Type B pancreatic cell (in vitro differentiated cells): ENCODE data around the gene PNLIPRP2. TPM values are rescaled to one million over a fixed set of nuclear protein-coding genes. Genes with fewer than 3 reads are reported as not detected.

Experiments
- DNase-seq: peaks from one replicate; pipeline ENCODE4 v3.0.0; 2021; ENCODE audit warnings: mixed read lengths; ENCODE audit not compliant: unreplicated experiment; ENCODE audit errors: extremely low spot score
- H3K27ac Mint-ChIP-seq: 2 replicates; pipeline ENCODE4 v1.8.0; 2021; ENCODE audit warnings: mild to moderate bottlenecking, mixed read lengths
- H3K27me3 Mint-ChIP-seq: 2 replicates; pipeline ENCODE4 v1.8.0; 2021; ENCODE audit warnings: mixed read lengths
- H3K36me3 Mint-ChIP-seq: 2 replicates; pipeline ENCODE4 v1.8.0; 2021; ENCODE audit warnings: mixed read lengths
- H3K4me1 Mint-ChIP-seq: one replicate; pipeline ENCODE4 v1.8.0; 2021; ENCODE audit warnings: mixed read lengths; ENCODE audit not compliant: unreplicated experiment
- H3K4me3 Mint-ChIP-seq: 2 replicates; pipeline ENCODE4 v1.8.0; 2021; ENCODE audit warnings: mild to moderate bottlenecking, mixed read lengths
- H3K9me3 Mint-ChIP-seq: 2 replicates; pipeline ENCODE4 v1.8.0; 2021; ENCODE audit warnings: mixed read lengths
- CTCF ChIP-seq: fragments of 200-600 bp; sonication (generic); conservative IDR thresholded peaks from 2 replicates; pipeline ENCODE4 v1.5.0; 2021; ENCODE audit warnings: antibody characterized with exemption, mild to moderate bottlenecking
- long read RNA-seq: library from polyadenylated mRNA; unstranded; transcript quantifications from one replicate; pipeline ENCODE4 v2.0.0, GENCODE V29; 2020
- total RNA-seq: library from RNA; stranded (reverse); gene quantifications from 2 replicates; pipeline ENCODE4 v1.2.1, GENCODE V29; 2021; ENCODE audit warnings: low replicate concordance

PNLIPRP2 gene
- 0.69 and 1.2 TPM in 2 replicates for total RNA-seq
- long read RNA-seq, partial matches to known transcripts, result 1 of 2 reads
- long read RNA-seq, other reads (novel, unspliced or antisense), result 0 of 2 reads

DNA sequence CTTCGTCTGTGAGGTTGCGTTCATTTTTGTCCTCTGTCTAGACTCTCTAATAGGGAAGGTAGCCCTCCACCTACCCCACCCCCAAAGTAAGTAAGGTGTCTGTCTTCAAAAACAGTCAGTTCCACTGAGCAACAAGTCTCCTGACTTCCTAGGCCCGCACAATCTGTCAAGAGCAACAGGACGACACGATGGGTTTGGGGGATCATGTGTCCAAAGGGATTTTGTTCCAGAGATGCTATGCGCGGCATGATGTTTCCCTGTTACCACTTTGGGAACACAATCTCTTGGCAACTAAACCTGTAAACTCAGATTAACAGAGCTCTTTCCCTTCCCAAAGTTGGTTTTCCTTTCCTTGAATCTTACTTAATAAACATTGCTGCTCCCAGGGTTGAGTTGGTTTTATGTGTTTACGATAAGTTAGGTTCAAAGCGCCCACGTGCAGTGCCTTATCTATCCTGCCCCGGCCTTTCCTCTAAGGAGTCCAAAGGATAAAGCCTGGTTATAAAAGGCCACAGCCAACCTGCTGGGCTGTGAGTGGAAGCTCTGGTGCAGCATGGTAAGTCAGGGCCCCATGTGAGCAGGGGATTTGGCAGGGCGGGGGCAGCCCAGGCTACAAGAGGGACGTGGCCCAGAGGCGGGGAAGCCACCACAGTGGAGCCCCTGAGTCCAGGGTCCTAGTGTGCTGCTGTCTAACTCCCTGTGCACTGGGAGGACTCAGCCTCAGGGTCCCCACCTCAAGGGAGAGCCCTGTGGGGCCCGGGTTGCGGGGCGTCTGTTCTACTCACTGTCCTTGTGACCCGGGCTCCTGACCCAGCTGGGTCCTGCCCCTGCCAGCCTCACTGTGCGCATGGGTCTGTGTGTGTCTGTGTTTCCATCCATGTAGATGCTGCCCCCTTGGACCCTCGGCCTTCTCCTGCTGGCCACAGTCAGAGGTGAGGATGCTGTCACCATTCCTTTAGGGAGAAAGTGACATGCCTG lies at the start of gene PNLIPRP2:
Gene PNLIPRP2, plus strand, starts transcription at position 531 of the 978 bp plus-strand sequence.
- no peaks in the 10 kb centered on the region for H3K4me1 Mint-ChIP-seq
- peak within 1 kb of the TSS; percentile 61 for H3K27ac Mint-ChIP-seq
- peaks cover 22% of the 10 kb centered on the region for H3K27me3 Mint-ChIP-seq
- DNase-seq, result no peak
- H3K36me3 Mint-ChIP-seq, result no peaks in the 10 kb centered on the region
- no peak within 1 kb of the TSS for H3K4me3 Mint-ChIP-seq
- H3K9me3 Mint-ChIP-seq, result no peaks in the 10 kb centered on the region
- no peak for TF ChIP-seq CTCF

- Mint-ChIP-seq H3K27me3 (peaks cover 9% of the 10 kb centered on the region), H3K4me3 (no peak overlapping the region), H3K4me1 (no peaks in the 10 kb centered on the region), H3K9me3 (no peaks in the 10 kb centered on the region), H3K27ac (no peak overlapping the region), H3K36me3 (no peaks in the 10 kb centered on the region)
- no peak for DNase-seq
- no peak for TF ChIP-seq CTCF
Observed at GRCh38 chr10:116574797-116575196, 46.0 kb upstream of the PNLIPRP2 start.

GRCh38 chr10:116587878-116588591 lies 32.7 kb upstream of the PNLIPRP2 start:
- H3K27me3 Mint-ChIP-seq, result peaks cover 3% of the 10 kb centered on the region
- no peaks in the 10 kb centered on the region for H3K4me1 Mint-ChIP-seq
- no peak for DNase-seq
- H3K4me3 Mint-ChIP-seq, result no peak overlapping the region
- no peaks in the 10 kb centered on the region for H3K36me3 Mint-ChIP-seq
- no peaks in the 10 kb centered on the region for H3K9me3 Mint-ChIP-seq
- no peak overlapping the region for H3K27ac Mint-ChIP-seq
- TF ChIP-seq CTCF, result no peak

- Mint-ChIP-seq H3K36me3 (no peaks in the 10 kb centered on the region), H3K9me3 (no peaks in the 10 kb centered on the region), H3K27me3 (peaks cover 3% of the 10 kb centered on the region), H3K27ac (no peak overlapping the region), H3K4me1 (no peaks in the 10 kb centered on the region), H3K4me3 (no peak overlapping the region)
- TF ChIP-seq CTCF, result no peak
- DNase-seq, result no peak
Observed at GRCh38 chr10:116588995-116589394, 31.8 kb upstream of the PNLIPRP2 start.

DNA sequence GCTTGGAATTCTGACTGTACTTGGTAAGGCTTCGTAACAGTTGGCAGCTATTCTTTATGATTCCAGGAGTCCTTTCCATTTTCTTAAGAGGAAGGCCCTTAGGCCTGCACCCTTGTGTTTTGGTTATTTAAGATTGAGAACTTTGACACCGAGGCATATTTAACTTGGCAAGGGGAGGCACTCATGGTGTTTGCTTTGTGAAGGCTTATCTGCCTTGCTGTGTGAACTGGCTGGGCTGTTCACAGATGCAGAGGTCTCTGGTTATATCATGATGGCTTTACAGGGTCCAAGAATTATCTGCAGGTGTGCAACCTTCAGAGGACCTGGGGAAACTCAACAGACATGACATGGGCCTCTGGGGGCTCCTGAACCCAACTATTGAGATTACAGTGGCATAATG lies 30.8 kb upstream of the PNLIPRP2 start:
- Mint-ChIP-seq H3K4me3 (no peak overlapping the region), H3K4me1 (no peaks in the 10 kb centered on the region), H3K27ac (no peak overlapping the region), H3K36me3 (no peaks in the 10 kb centered on the region), H3K27me3 (peaks cover 7% of the 10 kb centered on the region), H3K9me3 (no peaks in the 10 kb centered on the region)
- no peak for TF ChIP-seq CTCF
- DNase-seq, result no peak
